HEK293 (cell line): ENCODE data around the gene GNB1L.

Experiments
- GFI1B ChIP-seq: fragments of 450-650 bp; formaldehyde crosslinking; IDR thresholded peaks from 2 replicates; pipeline ENCODE4 v1.5.1; 2016; ENCODE audit warnings: missing biosample characterization, missing genetic modification characterization
- IKZF3 ChIP-seq: fragments of 450-650 bp; IDR thresholded peaks from 2 replicates; pipeline ENCODE4 v1.5.0; 2018; ENCODE audit warnings: missing biosample characterization, mild to moderate bottlenecking, missing genetic modification characterization, moderate library complexity
- REST ChIP-seq: fragments of 450-650 bp; formaldehyde crosslinking; IDR thresholded peaks from 2 replicates; pipeline ENCODE4 v1.5.1; 2016; ENCODE audit warnings: missing biosample characterization, missing genetic modification characterization
- ZNF18 ChIP-seq: fragments of 450-650 bp; formaldehyde crosslinking; IDR thresholded peaks from 2 replicates; pipeline ENCODE4 v1.5.1; 2016; ENCODE audit warnings: missing biosample characterization, missing genetic modification characterization
- ZNF664 ChIP-seq: fragments of 450-650 bp; formaldehyde crosslinking; IDR thresholded peaks from 2 replicates; pipeline ENCODE4 v1.5.1; 2016; ENCODE audit warnings: missing biosample characterization, missing genetic modification characterization
- ZNF768 ChIP-seq: fragments of 450-650 bp; formaldehyde crosslinking; IDR thresholded peaks from 2 replicates; pipeline ENCODE4 v1.5.1; 2018; ENCODE audit warnings: missing biosample characterization, mild to moderate bottlenecking, missing genetic modification characterization
- TF ChIP-seq, protein P1 (sequence below): fragments of 450-650 bp; formaldehyde crosslinking; IDR thresholded peaks from 2 replicates; pipeline ENCODE4 v1.5.1; 2016; ENCODE audit warnings: missing biosample characterization, missing genetic modification characterization

DNA sequence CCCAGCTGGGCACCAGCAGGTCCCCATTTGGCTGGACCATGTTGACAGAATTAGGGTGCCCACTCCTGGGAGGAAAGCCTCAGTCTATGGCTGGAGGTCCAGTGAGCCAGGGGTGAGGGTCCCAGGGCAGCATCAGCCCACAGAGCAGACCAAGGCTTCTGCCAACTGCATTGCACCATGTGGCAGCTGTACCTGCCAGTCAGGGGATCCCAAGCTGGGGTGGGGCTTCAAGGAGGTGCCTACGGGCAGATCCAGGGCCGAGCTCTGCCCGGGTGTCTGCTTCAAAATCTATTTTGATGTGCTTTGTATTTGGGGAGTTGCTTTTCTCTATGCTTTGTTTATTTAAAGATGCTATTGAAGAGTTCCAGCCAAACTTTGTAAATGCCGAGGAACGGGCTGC is 120.9 kb downstream of the GNB1L start:
- TF ChIP-seq ZNF18, result no peak
- TF ChIP-seq, protein P1, sequence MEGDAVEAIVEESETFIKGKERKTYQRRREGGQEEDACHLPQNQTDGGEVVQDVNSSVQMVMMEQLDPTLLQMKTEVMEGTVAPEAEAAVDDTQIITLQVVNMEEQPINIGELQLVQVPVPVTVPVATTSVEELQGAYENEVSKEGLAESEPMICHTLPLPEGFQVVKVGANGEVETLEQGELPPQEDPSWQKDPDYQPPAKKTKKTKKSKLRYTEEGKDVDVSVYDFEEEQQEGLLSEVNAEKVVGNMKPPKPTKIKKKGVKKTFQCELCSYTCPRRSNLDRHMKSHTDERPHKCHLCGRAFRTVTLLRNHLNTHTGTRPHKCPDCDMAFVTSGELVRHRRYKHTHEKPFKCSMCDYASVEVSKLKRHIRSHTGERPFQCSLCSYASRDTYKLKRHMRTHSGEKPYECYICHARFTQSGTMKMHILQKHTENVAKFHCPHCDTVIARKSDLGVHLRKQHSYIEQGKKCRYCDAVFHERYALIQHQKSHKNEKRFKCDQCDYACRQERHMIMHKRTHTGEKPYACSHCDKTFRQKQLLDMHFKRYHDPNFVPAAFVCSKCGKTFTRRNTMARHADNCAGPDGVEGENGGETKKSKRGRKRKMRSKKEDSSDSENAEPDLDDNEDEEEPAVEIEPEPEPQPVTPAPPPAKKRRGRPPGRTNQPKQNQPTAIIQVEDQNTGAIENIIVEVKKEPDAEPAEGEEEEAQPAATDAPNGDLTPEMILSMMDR (tag by site-specific recombination), result no peak
- no peak for TF ChIP-seq ZNF768
- TF ChIP-seq IKZF3 (tag by site-specific recombination), result no peak
- no peak for TF ChIP-seq ZNF664
- TF ChIP-seq GFI1B (tag by site-specific recombination), result no peak
- TF ChIP-seq REST (tag by site-specific recombination), result no peak
